Measurements from ENCODE around the gene SIL1. TPM values are rescaled to one million over a fixed set of nuclear protein-coding genes. Genes with fewer than 3 reads are reported as not detected.
A peak's percentile ranks its signal among the peaks of the same experiment; 100 is the strongest.

SIL1 gene
- total RNA-seq, 1 experiment from 2014 or later: 10.7 TPM

- Mint-ChIP-seq H3K27ac (no peak overlapping the region), H3K4me1 (peaks cover 38% of the 10 kb centered on the region), H3K27me3 (ENCODE audit: low read depth) (no peaks in the 10 kb centered on the region), H3K9me3 (no peaks in the 10 kb centered on the region), H3K36me3 (no peaks in the 10 kb centered on the region), H3K4me3 (no peak overlapping the region)
- CTCF ChIA-PET: interaction anchor here (0.7 to 2.5 kb wide), 11 partner anchors 9 to 371 kb away, joined by 3 to 12 read pairs (median 5); partner anchors contain the start of gene HSPA9
- ATAC-seq (peak; percentile 32), DNase-seq (ENCODE audit: low spot score) (no peak)
- POLR2A ChIA-PET: no interaction called here
- TF ChIP-seq, protein P1, sequence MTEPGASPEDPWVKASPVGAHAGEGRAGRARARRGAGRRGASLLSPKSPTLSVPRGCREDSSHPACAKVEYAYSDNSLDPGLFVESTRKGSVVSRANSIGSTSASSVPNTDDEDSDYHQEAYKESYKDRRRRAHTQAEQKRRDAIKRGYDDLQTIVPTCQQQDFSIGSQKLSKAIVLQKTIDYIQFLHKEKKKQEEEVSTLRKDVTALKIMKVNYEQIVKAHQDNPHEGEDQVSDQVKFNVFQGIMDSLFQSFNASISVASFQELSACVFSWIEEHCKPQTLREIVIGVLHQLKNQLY (CRISPR knock-in tag; IDR thresholded peaks at IDR 0.05): no peak
- no peak for TF ChIP-seq ATF1 (CRISPR knock-in tag; IDR thresholded peaks at IDR 0.05)
- TF ChIP-seq, protein P2, sequence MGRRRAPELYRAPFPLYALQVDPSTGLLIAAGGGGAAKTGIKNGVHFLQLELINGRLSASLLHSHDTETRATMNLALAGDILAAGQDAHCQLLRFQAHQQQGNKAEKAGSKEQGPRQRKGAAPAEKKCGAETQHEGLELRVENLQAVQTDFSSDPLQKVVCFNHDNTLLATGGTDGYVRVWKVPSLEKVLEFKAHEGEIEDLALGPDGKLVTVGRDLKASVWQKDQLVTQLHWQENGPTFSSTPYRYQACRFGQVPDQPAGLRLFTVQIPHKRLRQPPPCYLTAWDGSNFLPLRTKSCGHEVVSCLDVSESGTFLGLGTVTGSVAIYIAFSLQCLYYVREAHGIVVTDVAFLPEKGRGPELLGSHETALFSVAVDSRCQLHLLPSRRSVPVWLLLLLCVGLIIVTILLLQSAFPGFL (CRISPR knock-in tag; IDR thresholded peaks at IDR 0.05; ENCODE audit: borderline replicate concordance): no peak
- no peak for TF ChIP-seq ZNF219 (CRISPR knock-in tag; IDR thresholded peaks at IDR 0.05; ENCODE audit: borderline replicate concordance)
- TF ChIP-seq, protein P3, sequence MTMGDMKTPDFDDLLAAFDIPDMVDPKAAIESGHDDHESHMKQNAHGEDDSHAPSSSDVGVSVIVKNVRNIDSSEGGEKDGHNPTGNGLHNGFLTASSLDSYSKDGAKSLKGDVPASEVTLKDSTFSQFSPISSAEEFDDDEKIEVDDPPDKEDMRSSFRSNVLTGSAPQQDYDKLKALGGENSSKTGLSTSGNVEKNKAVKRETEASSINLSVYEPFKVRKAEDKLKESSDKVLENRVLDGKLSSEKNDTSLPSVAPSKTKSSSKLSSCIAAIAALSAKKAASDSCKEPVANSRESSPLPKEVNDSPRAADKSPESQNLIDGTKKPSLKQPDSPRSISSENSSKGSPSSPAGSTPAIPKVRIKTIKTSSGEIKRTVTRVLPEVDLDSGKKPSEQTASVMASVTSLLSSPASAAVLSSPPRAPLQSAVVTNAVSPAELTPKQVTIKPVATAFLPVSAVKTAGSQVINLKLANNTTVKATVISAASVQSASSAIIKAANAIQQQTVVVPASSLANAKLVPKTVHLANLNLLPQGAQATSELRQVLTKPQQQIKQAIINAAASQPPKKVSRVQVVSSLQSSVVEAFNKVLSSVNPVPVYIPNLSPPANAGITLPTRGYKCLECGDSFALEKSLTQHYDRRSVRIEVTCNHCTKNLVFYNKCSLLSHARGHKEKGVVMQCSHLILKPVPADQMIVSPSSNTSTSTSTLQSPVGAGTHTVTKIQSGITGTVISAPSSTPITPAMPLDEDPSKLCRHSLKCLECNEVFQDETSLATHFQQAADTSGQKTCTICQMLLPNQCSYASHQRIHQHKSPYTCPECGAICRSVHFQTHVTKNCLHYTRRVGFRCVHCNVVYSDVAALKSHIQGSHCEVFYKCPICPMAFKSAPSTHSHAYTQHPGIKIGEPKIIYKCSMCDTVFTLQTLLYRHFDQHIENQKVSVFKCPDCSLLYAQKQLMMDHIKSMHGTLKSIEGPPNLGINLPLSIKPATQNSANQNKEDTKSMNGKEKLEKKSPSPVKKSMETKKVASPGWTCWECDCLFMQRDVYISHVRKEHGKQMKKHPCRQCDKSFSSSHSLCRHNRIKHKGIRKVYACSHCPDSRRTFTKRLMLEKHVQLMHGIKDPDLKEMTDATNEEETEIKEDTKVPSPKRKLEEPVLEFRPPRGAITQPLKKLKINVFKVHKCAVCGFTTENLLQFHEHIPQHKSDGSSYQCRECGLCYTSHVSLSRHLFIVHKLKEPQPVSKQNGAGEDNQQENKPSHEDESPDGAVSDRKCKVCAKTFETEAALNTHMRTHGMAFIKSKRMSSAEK (CRISPR knock-in tag; IDR thresholded peaks at IDR 0.05; ENCODE audit: borderline replicate concordance): no peak
- no peak for TF ChIP-seq OVOL2 (CRISPR knock-in tag; IDR thresholded peaks at IDR 0.05; ENCODE audit: borderline replicate concordance)
- TF ChIP-seq FOXK1 (CRISPR knock-in tag; IDR thresholded peaks at IDR 0.05): no peak
- no peak for TF ChIP-seq ZNF263 (CRISPR knock-in tag; IDR thresholded peaks at IDR 0.05; ENCODE audit: low read depth)
- TF ChIP-seq, protein P4, sequence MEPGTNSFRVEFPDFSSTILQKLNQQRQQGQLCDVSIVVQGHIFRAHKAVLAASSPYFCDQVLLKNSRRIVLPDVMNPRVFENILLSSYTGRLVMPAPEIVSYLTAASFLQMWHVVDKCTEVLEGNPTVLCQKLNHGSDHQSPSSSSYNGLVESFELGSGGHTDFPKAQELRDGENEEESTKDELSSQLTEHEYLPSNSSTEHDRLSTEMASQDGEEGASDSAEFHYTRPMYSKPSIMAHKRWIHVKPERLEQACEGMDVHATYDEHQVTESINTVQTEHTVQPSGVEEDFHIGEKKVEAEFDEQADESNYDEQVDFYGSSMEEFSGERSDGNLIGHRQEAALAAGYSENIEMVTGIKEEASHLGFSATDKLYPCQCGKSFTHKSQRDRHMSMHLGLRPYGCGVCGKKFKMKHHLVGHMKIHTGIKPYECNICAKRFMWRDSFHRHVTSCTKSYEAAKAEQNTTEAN (CRISPR knock-in tag; IDR thresholded peaks at IDR 0.05): no peak
- no peak for TF ChIP-seq GRHL2 (CRISPR knock-in tag; IDR thresholded peaks at IDR 0.05; ENCODE audit: insufficient replicate concordance, severe bottlenecking)
- no peak for TF ChIP-seq FOXJ3 (CRISPR knock-in tag; IDR thresholded peaks at IDR 0.05; ENCODE audit: borderline replicate concordance)
- TF ChIP-seq, protein P5, sequence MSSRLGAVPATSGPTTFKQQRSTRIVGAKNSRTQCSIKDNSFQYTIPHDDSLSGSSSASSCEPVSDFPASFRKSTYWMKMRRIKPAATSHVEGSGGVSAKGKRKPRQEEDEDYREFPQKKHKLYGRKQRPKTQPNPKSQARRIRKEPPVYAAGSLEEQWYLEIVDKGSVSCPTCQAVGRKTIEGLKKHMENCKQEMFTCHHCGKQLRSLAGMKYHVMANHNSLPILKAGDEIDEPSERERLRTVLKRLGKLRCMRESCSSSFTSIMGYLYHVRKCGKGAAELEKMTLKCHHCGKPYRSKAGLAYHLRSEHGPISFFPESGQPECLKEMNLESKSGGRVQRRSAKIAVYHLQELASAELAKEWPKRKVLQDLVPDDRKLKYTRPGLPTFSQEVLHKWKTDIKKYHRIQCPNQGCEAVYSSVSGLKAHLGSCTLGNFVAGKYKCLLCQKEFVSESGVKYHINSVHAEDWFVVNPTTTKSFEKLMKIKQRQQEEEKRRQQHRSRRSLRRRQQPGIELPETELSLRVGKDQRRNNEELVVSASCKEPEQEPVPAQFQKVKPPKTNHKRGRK (CRISPR knock-in tag; IDR thresholded peaks at IDR 0.05; ENCODE audit: borderline replicate concordance): no peak
These were observed 251.9 kb downstream of the SIL1 start for GRCh38 chr5:138946241-138946623.

- no peak overlapping the region for H3K4me3 Mint-ChIP-seq
- DNase-seq (ENCODE audit: low spot score): peak; percentile 55
- peaks cover 38% of the 10 kb centered on the region for H3K4me1 Mint-ChIP-seq
- ChIA-PET CTCF (interaction anchor here (0.7 to 2.5 kb wide), 11 partner anchors 10 to 370 kb away, joined by 3 to 12 read pairs (median 5); partner anchors contain the start of gene HSPA9), POLR2A (no interaction called here)
- peak; percentile 57 for ATAC-seq
- H3K9me3 Mint-ChIP-seq: no peaks in the 10 kb centered on the region
- H3K36me3 Mint-ChIP-seq: no peaks in the 10 kb centered on the region
- peak overlapping the region; percentile 48 for H3K27ac Mint-ChIP-seq
- TF ChIP-seq ZNF121 (CRISPR knock-in tag; IDR thresholded peaks at IDR 0.05) (no peak), MAX (CRISPR knock-in tag; IDR thresholded peaks at IDR 0.05) (peak; percentile 29; the same call in 1 of the 2 replicates), CBFB (CRISPR knock-in tag; IDR thresholded peaks at IDR 0.05; ENCODE audit: low read depth) (no peak), ZNF138 (CRISPR knock-in tag; conservative IDR thresholded peaks at IDR 0.05) (no peak), SOX15 (CRISPR knock-in tag; IDR thresholded peaks at IDR 0.05) (no peak), CREB1 (CRISPR knock-in tag; IDR thresholded peaks at IDR 0.05) (no peak), ZNF396 (CRISPR knock-in tag; IDR thresholded peaks at IDR 0.05; ENCODE audit: borderline replicate concordance) (no peak), SP1 (CRISPR knock-in tag; conservative IDR thresholded peaks at IDR 0.05) (no peak), NFE2L1 (CRISPR knock-in tag; IDR thresholded peaks at IDR 0.05) (no peak)
- no peaks in the 10 kb centered on the region for H3K27me3 Mint-ChIP-seq (ENCODE audit: low read depth)
These were observed 252.5 kb downstream of the SIL1 start for GRCh38 chr5:138945421-138946240.

Measured in WTC11 (cell line).